ACHN (cell line): ENCODE measurements around the gene PIM3.

Source experiments
- DNase-seq: peaks from one replicate; pipeline ENCODE4 v3.0.0-alpha.2; 2015
- in situ Hi-C: cut with HindIII; loops from 2 replicates; pipeline ENCODE4 v1.10.0; 2017; ENCODE audit warnings: low sequenced_read_pairs, low pct_ligation_motif_present, low pct_unique_long_range_greater_than_20kb

The PIM3 gene

GRCh38 chr22:49995041-49995360 lies 34.4 kb downstream of the PIM3 start:
- in situ Hi-C loops: no loop called here
- DNase-seq: no peak

DNA sequence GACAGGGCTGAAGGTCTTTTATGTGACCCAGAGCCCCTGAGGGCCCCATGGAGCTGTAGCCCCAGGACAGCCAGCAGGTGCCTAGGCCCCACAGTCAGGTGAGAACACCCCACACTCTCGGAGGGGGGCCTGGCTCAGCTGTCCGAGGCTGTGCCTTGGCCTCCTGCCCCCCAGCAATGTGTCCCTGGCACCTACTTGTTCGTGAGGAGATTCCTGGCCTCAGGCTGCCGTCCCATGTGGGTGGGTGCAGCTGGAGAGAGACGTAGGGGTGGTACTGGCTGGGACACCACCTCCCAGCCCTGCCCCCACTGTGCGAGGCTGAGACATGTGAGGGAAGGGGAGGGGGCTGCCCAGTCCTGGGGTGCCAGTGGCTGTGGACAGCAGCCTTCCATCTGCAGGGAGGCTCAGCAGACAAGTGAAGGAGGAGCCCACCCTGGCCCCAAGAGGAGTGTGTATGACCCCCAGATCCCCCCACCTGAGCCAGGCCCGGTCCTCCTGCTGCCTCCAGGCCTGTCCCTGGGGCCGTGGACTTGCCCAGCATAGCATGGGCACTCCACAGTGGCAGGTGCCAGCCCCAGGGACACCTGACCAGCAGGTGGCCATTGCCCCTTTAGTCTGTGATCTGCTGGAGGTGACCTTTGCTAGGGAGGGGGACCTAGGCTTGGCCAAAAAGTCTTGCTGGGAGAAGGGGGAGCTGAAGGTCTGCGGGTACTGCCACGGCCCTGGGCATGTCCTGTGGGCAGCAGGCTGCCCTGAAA lies 35.0 kb downstream of the PIM3 start:
- in situ Hi-C loops: no loop called here
- DNase-seq: no peak

DNA sequence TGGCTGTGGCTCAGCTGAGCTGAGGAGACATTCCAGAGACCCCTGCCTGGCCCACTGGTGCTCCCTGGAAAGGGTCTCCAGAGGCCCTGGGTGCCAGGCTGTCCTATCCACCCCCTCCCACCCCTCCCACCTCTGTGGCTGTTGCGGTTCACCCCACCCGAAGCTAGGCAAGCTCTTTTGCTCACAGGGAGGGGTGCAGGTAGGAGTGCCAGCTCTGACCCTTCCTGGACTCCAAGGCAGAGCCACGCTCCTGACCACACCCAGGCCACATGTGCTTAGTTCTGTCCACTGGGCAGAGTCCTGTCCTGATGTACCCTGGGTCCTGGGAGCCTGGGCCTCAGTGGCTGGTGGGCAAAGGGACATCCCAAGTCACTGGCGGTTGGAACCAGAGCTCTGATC lies 35.5 kb downstream of the PIM3 start:
- in situ Hi-C loops: no loop called here
- DNase-seq: no peak

DNA sequence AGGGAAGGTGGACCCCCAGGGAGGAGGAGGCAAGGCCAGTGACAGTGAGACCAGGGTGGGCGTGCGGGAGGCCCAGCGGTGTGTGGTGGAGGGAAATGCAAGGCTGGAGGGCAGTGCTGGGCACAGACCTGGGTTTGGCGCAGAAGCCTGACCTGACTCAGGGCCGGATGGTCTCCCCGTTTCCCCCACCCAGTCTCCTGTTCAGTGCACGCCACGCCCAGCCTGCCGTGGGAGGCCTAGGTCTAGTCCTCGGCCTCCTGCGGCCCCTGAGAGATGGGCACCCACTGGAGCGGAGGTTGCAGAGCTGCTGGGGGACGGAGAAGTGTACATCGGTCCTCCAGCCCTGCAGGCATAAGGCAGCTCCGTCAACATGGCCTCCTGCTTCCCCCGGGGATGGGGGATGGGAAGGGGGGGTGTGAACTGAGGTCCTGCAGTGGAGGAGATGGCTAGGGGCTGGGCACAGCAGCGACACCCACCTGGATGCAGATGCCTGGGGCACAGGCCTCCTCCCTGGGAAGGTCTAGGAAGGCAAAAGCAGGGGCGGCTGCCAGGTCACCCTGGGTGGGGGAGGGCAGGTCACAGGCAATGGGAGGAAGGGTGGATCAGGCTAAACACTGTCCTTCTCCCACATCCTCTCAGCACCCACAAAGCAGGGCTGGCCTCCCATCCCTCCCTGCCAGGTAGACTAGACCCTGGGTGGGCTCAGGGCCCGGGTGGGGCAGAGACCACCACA lies 36.1 kb downstream of the PIM3 start:
- no peak for DNase-seq
- in situ Hi-C loops: no loop called here

GRCh38 chr22:49997251-49997599 lies 36.7 kb downstream of the PIM3 start:
- in situ Hi-C loops: no loop called here
- no peak for DNase-seq

GRCh38 chr22:49997932-49998717 lies 37.6 kb downstream of the PIM3 start:
- in situ Hi-C loops: no loop called here
- DNase-seq: no peak

DNA sequence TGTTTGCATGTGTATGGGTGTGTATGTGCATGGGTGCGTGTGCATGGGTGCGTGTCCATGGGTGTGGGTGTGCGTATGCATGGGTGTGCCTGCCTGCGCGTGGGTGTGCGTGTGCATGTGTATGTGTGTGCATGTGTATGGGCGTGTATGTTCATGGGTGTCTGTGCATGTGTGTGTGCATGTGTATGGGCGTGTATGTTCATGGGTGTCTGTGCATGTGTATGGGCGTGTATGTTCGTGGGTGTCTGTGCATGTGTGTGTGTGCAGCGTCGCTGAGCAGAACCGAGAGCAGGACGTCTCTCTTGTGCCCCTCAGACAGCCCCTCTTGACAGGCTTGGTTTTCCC lies 38.1 kb downstream of the PIM3 start:
- in situ Hi-C loops: no loop called here
- DNase-seq: no peak

DNA sequence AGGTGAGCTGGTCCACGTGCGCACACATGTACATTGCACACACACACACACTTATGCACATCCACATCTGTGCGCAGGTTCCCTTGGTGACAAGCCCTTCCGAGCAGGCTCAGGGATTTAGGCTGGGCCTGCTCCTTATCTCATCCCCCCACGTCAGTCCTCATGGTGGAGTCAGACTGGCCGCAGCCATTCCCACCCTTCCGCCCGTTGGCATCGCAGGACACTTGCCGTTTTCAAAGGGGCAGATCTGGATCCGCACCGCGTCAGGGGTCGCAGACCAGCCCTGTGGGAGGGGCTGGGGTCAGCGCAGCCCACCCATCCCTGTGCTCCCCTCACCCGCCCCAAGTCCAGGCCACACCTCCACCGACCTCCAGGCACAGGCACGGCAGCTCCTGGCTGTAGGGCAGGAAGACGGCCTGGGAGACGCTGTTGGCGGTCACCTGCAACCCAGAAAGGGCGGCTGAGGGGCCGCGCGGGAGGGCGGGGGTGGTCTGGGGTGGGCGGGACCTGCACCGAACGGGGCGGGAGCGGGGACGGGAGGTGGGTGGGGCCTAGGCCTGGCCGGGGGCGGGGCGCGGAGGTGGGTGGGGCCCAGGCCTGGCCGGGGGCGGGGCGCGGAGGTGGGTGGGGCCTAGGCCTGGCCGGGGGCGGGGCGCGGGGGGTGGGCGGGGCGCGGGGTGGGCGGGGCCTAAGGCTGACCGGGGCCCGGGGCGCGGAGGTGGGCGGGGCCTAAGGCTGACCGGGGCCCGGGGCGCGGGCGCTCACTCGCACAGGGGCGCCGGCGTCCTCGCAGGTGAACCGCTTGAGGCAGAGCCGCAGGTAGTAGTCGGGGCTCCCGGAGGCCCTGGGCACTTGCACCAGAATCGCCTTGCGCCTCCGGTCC lies 38.7 kb downstream of the PIM3 start:
- in situ Hi-C loops: no loop called here
- no peak for DNase-seq

DNA sequence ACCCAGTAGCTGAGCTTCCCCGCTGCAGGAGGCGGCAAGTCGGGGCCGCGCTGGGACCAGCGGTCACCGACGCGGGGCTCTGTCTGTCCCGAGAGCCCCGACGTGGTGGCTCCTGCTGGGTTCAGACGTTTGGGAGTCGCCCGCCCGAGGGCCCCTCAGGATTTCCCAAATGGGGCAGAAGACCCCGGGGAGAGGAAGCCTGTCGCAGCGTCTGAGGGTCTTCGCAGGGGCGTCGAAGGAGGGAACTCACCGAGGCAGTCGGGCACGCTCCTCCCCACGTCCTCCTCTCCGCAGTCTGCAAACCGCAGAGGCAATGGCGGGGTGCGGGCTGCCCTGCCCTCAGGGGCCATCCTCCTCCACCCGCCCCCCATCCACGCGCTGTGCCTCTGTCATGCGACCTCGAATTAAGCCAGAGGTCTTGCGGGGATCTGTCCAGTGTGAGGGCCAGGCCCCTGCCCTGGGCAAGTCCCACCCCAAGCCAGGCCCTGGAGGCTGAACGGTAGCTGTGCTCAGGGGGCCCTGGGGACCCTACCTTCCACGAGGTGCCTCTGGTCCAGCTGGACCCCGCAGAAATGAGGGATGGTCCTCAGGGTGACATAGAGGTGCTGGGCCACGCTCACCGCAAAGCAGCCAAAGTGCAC lies 39.5 kb downstream of the PIM3 start:
- in situ Hi-C loops: no loop called here
- DNase-seq: no peak

DNA sequence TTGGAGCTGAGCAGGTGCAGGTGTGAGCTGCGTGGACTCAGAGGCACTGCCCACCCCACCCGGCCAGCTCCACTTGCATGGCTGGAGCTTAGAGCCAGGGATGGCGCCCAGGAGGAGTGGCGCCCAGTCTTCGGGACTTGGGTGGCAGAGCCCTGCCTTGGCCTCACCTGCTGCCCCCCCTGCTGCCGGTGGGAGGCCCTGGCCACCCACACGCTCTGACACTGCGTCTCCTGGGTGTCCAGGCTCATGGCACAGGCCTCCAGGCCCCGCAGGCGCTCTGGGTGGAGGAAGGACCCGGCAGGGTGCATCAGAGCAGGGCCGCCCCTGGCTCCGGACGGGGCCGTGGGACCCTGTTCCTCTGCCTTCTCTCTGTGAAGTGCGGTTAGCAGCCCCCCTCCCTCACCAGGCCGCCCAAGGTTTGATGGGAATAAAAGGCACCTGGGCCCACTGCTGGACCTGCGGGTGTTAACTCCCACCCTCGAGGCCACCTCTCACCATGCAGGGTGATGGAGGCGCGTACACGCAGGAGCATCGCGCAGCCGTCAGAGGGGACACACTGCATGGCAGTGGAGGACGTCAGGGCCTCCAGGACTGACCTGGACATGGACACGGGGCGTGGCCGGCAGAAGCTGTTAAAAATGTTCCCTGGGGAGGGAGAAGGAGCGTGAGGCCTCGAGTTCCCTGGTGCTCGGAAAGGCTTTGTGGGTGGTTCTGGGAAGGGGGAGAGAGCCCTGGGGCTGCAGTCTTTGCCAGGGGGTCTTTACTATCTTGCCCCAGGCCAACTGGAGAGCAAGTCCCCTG lies 40.2 kb downstream of the PIM3 start:
- no peak for DNase-seq
- in situ Hi-C loops: no loop called here

GRCh38 chr22:50001388-50002231 lies 41.0 kb downstream of the PIM3 start:
- no peak for DNase-seq
- in situ Hi-C loops: no loop called here

DNA sequence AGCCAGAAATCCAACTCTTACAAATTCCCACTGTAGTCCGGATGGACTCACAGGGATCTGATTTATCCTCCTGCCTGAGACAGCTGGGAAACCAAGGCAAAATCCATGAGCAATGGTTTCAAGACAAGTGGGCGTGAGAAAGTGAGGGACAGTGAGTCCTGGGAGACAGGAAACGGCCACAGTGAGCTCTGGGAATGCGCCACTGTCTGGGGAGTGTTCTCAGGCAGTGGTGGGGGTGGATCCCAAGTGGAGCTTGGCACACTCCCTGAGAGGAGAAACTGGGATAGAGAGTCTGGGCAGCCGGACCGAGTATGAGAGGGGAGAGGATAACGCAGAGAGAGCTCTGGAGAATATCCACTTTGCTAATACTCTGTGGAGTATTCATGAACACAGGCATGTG lies 42.2 kb downstream of the PIM3 start:
- in situ Hi-C loops: no loop called here
- no peak for DNase-seq

- DNase-seq: no peak
- in situ Hi-C loops: no loop called here
Measured at GRCh38 chr22:50004918-50005317, 44.3 kb downstream of the PIM3 start.

- in situ Hi-C loops: no loop called here
- DNase-seq: no peak
Measured at GRCh38 chr22:50007057-50007511, 46.5 kb downstream of the PIM3 start.

GRCh38 chr22:50008151-50009040 lies 47.8 kb downstream of the PIM3 start:
- DNase-seq: no peak
- in situ Hi-C loops: no loop called here

- no peak for DNase-seq
- in situ Hi-C loops: no loop called here
Measured at GRCh38 chr22:50009251-50009650, 48.7 kb downstream of the PIM3 start.
